C4-2B (cell line): ENCODE data around the gene UNK.

Experiments used
- CTCF ChIP-seq: fragments of 450-650 bp; conservative IDR thresholded peaks from 2 replicates; pipeline ENCODE4 v1.5.1; 2017; ENCODE audit warnings: mild to moderate bottlenecking
- ZFX ChIP-seq: fragments of 450-650 bp; IDR thresholded peaks from 2 replicates; pipeline ENCODE4 v1.6.1; 2017

- TF ChIP-seq CTCF (no peak), ZFX (no peak)
These were observed 44.4 kb upstream of the UNK start for GRCh38 chr17:75740215-75740614.
